GM19240 (cell line): ENCODE measurements around the gene SELENOP.

Experiments used
- DNase-seq: peaks from one replicate; pipeline ENCODE4 v3.0.0; 2011; ENCODE audit warnings: low spot score; ENCODE audit not compliant: insufficient read length

SELENOP gene

DNA sequence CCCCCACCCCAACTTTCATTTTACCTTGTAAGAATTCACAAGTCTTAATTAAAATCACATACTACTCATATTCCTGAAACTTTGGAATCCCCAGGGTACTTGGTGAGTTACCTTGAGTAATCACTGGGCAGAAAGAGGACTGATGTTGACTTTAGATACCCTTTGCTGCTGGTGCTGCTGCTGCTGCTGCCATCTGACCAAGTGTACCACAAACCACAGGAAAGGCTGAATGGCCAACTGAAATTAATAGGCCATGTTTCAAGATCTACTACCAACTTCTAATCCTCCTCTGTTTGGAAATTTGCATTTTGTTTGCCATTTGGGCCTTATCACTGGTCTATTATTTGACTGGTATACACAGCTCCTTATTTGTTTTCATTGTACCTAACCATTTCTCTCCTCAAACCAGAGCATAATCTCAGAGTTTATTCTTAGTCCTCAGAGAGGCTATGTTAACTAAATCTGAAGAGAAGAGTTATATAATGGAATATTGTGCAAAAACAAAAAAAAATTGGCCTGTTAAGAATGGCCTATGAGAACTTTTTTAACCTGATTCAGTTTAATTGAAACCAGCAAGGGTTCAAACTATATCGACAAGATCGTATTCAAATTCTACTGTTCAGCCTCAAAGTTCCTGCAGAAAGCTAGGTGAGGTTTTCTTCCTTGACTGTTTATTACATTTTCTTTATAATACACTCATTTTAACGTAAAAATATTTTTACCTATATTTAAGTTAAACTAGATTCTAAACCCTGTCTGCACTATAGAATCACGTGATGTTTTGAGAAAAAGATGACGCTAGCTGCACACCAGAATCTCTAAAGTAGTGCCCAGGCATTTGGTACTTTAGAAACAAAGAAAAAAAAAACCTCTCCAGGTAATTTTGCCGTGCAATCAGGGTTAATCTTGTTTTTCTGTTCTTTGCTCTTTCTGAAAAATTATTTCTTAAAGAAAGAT lies 13.1 kb downstream of the SELENOP start:
- no peak for DNase-seq

DNA sequence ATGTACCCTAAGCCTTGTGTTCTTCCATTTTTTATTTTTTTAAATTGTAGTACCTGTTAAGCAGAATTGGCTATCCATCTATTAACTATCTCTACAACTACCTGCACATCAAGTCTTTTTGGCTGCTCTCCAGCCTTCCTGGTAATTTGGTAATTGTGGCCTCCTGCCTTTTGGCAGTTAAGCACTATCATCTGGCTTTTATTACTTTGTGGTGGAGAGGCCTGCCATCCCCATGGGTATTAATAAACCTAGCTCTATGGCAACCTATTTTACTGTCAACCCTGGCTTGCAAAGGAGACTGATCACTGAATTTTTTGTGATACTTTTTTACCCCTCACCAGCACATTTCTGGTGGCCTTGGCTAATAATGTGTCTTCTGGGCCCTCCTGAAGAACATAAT lies 20.5 kb downstream of the SELENOP start:
- DNase-seq, result no peak

DNA sequence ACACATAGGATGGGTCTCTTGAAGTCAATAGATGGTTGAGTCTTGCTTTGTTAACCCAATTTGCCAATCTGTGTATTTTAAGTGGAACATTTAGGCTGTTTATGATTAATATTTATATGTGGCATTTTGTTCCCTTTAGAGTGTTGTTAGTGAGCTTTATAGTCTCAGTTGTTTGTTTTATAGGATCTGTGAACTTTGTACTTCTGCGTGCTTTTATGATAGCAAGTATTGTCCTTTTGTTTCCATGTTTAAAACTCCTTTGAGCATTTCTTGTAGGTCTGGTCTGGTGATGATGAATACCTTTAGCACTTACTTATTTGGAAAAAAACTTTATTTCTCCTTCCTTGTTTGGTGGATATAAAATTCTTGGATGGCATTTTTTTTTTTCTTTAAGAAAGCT lies 23.8 kb downstream of the SELENOP start:
- DNase-seq, result no peak

DNA sequence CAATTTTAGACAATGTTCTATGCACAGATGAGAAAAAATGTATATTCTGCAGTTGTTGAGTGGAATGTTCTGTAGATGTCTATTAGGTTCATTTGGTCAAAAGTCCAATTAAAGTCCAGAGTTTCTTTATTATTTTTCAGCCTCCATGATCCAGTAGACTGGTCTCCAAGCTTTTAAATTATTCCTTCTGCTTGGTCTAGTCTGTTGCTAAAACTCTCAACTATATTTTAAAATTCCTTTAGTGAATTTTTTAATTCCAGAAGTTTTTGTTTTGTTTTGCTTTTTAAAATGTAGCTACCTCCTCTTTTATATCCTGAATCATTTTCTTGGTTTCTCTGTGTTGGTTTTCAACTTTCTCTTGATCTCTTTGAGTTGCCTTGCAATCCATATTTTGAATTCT lies 24.6 kb downstream of the SELENOP start:
- DNase-seq, result no peak

- no peak for DNase-seq
These were observed 25.9 kb downstream of the SELENOP start for GRCh38 chr5:42785756-42786155.

DNA sequence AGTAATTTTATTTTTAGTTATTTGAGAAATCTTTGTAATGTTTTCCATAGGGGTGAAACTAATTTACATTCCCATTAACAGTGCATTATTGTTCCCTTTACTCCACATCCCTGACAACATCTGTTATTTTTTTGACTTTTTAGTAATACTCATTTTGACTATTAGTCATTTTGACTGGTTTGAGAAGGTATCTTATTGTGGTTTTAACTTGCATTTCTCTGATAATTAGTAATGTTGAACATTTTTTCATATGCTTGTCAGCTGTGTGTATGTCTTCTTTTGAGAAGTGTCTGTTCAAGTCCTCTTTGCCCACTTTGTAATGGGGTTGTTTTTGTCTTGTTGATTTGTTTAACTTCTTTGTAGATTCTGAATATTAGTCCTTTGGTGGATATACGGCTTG lies 27.6 kb downstream of the SELENOP start:
- DNase-seq, result no peak

DNA sequence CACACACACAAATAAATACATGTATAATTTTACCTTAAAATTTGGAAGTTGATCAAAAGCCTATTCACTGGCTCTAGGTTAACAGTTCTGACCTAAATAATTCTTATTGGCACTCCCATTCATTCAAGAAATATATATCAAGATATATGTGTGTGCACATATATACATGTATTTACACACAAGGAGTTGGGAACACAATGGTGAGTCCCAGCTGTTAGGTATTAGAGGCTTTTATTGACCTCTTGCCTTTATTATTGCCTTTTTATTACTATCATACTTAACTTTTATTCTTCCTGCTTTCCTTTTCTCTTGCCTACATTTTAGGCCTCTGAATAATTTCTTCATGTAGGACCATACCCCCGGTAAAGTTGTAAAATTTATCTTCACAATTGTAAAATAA lies 30.1 kb downstream of the SELENOP start:
- no peak for DNase-seq

DNA sequence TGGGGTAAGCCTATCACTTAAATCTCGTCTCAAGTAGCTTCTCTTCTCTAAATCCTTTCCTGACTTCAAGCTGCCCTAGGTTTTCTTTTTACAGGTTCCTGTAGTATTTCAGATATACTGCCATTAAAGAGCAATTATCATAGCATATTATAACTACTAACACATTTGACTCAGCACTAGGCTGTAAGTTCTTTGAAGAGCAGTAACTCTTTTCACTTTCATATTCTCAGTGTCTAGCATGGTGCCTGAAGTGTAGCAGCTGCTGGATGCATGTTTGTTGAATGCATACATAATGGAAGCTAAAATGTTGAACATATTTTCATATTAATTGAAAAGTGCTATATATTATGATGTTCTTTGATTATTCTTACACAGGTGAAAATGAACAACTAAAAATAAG lies 32.6 kb downstream of the SELENOP start:
- DNase-seq, result no peak

- DNase-seq, result no peak
These were observed 39.3 kb downstream of the SELENOP start for GRCh38 chr5:42772265-42772993.

DNA sequence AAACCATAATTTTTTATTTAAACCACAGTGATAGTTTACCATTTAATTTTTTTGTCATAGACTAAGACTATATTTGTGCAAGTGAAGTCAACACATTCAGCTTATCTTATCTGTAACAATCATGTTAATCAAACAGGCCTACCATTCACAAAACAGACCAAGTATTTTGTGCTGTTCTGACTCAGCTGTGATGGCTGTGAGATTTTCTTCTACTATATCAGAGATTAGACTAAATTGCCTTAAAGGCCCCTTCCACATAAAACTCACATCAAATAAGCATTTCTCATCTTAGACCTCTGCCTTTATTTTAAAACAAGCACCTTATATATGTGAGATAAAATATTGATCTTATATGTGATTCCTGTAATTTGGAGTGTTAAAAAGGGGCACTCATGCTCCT lies 41.7 kb downstream of the SELENOP start:
- DNase-seq, result no peak

GRCh38 chr5:42768106-42768504 lies 43.6 kb downstream of the SELENOP start:
- DNase-seq, result no peak

DNA sequence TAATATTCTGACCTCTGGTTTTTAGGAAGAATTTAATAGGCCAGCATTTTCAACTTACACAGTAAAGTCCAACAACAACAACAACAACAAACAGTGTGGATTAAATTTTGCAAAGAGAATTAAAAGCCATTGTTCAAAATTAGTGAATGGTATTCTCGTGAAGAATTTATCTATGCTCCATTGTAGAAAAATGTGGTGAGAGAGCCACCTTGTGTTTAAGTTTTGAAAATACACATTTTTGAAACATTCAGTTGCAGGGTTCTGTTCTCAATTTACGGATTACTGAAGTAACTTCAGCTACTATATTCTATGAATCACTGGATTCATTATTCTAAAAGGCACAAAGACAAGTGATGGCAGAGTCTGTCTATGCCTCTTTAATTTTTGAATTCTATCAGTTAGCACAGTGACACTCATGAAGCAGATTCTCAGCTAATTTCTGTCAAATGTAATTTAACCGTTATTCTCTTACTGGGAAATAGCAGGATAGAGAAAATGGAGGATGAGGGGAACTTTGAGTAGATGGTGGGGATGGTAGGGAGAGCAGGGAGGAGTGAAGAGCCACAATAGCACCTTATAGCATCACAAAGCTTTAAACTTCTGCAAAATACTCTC lies 44.1 kb downstream of the SELENOP start:
- no peak for DNase-seq

DNA sequence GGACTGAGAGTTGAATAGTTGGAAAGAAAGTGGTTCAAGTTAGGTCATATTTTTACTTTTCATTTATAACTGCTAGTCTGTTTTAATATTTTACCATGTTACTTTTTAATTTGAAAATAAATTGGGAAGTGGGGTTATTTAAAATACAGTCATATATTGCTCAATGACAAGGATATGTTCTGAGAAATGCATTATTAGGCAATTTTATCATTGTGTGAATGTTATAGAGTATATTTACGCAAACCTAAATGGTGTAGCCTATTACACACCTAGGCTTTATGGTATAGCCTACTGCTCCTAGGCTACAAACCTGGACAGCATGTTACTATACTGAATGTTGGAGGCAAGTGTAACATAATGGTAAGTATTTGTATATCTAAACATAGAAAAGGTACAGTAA lies 49.9 kb downstream of the SELENOP start:
- DNase-seq, result no peak

GRCh38 chr5:42760426-42760825 lies 51.3 kb downstream of the SELENOP start:
- no peak for DNase-seq

DNA sequence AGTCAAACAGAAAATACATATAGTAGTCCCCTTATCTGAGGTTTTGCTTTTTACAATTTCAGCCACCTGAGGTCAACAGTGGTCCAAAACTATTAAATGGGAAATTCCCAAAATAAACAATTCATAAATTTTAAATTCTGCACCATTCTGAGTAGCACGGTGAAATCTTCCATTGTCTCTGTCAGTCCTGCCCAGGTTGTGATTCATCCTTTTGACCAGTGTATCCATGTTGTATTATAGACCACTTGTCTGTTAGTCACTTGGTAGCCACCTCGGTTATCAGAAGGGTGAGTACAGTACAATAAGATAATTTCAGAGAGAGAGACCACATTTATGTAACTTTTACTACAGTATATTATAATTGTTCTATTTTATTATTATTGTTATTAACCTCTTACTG lies 52.2 kb downstream of the SELENOP start:
- no peak for DNase-seq

GRCh38 chr5:42756606-42757601 lies 54.8 kb downstream of the SELENOP start, which contains the start of gene CCDC152:
TSS of gene CCDC152 (plus strand) at chr5:42756818. CDS start at chr5:42759122, 2,304 bp downstream.
- DNase-seq, result peak; percentile 42

DNA sequence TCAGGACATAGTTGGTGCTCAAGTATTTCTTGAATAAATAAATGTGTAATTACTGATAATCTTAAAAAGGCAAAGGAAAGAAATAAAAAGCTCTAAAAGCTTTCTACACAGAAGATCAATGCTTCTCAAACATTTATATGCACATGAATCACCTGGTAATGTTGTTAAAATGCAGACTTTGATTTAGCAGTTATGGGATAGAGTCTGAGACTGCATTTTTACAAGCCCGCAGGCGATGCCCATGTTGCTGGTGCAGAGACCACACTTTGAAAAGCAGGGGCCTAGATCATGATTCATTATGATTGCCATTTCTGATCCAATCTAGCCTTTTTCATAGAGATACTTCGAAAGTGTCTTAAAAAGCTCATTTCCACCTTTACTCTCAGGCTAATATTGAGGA lies 58.6 kb downstream of the SELENOP start:
- DNase-seq, result no peak

DNA sequence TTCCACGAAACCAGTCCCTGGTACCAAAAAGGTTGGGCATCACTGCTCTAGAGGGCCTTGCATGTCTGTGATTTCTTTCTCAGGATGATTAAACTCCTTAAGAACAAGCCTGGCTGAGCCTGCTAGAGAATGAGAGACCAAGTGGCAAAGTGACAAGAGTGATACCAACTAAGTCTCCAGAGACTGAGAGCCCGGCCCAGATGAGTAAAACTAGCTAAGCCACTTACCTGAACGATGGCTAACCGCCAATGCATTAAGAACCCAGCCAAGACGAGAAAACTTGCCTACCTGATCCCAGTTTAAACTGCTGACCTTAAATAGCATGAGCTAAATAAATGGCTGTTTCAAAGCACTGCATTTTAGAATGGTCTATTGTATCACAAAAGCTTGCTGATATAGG lies 60.6 kb downstream of the SELENOP start:
- DNase-seq, result no peak

DNA sequence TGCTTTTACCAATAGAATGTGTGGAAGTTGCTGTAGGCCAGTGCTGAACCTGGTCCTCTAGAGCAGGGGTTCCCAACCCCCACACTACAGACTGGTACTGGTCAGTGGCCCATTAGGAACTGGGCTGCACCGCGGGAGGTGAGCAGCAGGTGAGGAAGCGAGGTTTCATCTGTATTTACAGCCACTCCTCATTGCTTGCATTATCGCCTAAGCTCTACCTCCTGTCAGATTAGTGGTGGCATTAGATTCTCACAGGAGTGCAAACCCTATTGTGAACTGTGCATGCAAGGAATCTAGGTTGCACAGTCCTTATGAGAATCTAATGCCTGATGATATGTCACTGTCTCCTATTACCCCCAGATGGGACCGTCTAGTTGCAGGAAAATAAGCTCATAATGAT lies 61.2 kb downstream of the SELENOP start:
- DNase-seq, result no peak
